Cardiac fibroblast (primary cell): ENCODE results near the gene DOCK3.
"Not testable (repeated sequence)": the region's sequence is repeated elsewhere in the genome, so short reads cannot be mapped to it uniquely, and the experiment has no call there.

Source experiments
- DNase-seq, 2 donors: peaks; one replicate each; pipeline versions ENCODE4 v3.0.0 to v3.0.0-alpha.2; 2010; ENCODE audit warnings: low read depth in 2 of 2
- H3K4me3 ChIP-seq, 2 donors: replicated peaks in 1 of 2; 1 replicate in 1 of 2; 2 replicates in 1 of 2; pipeline ENCODE4 v1.5.1; 2011; ENCODE audit warnings: low read depth in 2 of 2, low read length in 2 of 2, mild to moderate bottlenecking in 2 of 2, moderate library complexity in 1 of 2
- TF ChIP-seq, protein P1 (sequence below): IDR thresholded peaks from one replicate; pipeline ENCODE4 v1.5.1; 2011; ENCODE audit warnings: low read depth, mild to moderate bottlenecking, low read length, inconsistent platforms

Gene DOCK3

DNA sequence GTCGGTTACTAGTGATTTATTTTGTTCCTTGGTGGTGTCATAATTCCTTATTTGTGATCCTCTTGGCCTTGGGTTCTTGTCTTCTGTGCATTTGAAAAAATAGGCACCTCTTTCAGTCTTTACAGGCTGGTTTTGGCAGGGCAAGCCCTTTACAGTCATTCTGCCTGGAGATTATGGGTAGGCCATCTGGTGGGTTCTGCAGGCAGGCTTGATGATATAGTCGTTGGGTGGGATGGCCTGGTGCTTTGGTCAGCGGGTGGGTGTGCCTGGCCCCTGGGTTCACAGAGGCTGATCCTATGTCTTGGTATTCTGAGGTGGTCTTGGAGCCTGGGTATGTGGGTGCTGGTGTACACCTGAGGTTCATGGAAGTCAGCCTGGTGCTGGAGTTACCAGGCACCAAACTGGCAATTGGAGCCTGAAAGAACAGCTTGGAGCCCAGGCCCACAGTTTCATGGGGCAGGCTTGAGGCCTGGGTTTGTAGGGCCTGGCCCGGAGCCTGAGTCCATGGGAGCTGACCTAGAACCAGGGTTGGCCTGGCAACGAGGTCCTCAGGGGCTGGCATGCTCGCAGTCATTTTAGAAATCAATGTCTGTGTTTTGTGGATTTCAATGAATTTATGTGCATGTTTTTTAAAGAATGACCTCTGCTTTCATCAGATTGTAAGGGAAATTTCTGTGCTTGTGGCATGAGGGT, 63.3 kb downstream of the DOCK3 start:
- no peak overlapping the region for H3K4me3 ChIP-seq
- TF ChIP-seq, protein P1, sequence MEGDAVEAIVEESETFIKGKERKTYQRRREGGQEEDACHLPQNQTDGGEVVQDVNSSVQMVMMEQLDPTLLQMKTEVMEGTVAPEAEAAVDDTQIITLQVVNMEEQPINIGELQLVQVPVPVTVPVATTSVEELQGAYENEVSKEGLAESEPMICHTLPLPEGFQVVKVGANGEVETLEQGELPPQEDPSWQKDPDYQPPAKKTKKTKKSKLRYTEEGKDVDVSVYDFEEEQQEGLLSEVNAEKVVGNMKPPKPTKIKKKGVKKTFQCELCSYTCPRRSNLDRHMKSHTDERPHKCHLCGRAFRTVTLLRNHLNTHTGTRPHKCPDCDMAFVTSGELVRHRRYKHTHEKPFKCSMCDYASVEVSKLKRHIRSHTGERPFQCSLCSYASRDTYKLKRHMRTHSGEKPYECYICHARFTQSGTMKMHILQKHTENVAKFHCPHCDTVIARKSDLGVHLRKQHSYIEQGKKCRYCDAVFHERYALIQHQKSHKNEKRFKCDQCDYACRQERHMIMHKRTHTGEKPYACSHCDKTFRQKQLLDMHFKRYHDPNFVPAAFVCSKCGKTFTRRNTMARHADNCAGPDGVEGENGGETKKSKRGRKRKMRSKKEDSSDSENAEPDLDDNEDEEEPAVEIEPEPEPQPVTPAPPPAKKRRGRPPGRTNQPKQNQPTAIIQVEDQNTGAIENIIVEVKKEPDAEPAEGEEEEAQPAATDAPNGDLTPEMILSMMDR: no peak
- no peak for DNase-seq

- H3K4me3 ChIP-seq: no peak overlapping the region
- DNase-seq: no peak
- TF ChIP-seq, protein P1: no peak
These were observed 68.9 kb downstream of the DOCK3 start for GRCh38 chr3:50743643-50744042.

DNA sequence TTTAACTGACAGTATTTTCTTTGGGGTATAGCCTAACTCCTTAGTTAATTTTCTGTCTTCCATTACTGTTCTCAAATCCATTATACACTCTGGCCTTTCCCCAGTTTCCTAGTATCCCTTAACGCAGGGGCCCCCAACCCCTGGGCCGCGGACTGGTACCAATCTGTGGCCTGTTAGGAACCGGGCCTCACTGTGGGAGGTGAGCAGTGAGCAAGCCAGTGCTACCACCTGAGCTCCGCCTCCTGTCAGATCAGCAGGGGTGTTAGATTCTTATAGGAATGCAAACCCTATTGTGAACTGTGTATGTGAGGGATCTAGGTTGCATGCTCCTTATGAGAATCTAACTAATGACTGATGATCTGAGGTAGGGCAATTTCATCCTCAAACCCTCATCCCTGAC, 75.1 kb downstream of the DOCK3 start:
- TF ChIP-seq, protein P1: no peak
- DNase-seq: no peak
- no peak overlapping the region for H3K4me3 ChIP-seq

GRCh38 chr3:50759015-50759414, 84.3 kb downstream of the DOCK3 start:
- TF ChIP-seq, protein P1: no peak
- no peak overlapping the region for H3K4me3 ChIP-seq

DNA sequence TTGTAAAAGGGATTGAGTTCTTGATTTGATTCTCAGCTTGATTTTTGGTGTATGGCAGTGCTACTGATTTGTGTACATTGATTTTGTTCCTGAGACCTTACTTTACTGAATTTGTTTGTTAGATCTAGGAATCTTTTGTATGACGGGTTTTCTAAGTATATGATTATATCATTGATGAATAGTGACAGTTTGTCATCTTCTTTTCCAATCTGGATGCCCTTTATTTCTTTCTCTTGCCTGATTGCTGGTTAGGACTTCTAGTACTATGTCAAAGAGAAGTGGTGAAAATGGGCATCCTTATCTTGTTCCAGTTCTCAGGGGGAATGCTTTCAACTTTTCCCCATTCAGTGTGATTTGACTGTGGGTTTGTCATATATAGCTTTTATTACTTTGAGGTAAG, 103.0 kb downstream of the DOCK3 start:
- TF ChIP-seq, protein P1: no peak
- no peak for DNase-seq

More at GRCh38 chr3:50759015-50759414, 84.3 kb downstream of the DOCK3 start:
- no peak for DNase-seq

GRCh38 chr3:50781766-50782165, 107.0 kb downstream of the DOCK3 start:
- H3K4me3 ChIP-seq, DNase-seq: not testable (repeated sequence)

More for the DNA sequence above, 103.0 kb downstream of the DOCK3 start:
- no peak overlapping the region for H3K4me3 ChIP-seq

DNA sequence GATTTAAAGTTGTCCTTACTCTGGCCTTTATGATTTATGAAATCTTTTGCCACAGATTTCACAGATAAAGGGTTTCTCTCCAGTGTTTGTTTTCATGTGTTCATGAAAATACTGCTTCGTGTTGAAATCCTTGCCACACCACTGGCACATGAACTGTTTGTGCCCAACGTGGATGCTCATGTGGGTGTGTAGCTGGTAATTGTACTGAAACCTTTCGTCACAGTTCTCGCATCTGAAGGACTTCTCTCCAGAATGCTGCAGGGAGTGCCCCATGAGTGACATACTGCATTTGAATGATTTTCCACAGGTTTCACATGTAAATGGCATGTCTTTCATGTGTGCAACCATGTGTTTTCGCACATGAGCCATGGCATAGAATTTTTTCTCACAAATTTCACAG, 111.9 kb downstream of the DOCK3 start:
- no peak for DNase-seq
- H3K4me3 ChIP-seq: no peak overlapping the region
- TF ChIP-seq, protein P1: no peak

- not testable (repeated sequence) for H3K4me3 ChIP-seq, DNase-seq
These were observed 116.2 kb downstream of the DOCK3 start for GRCh38 chr3:50790894-50791293.
